ACHN (cell line): ENCODE results near the gene VPS72.
"Not testable (repeated sequence)": the region's sequence is repeated elsewhere in the genome, so short reads cannot be mapped to it uniquely, and the experiment has no call there.

Source experiments
- DNase-seq: peaks from one replicate; pipeline ENCODE4 v3.0.0-alpha.2; 2015
- in situ Hi-C: cut with HindIII; loops from 2 replicates; pipeline ENCODE4 v1.10.0; 2017; ENCODE audit warnings: low sequenced_read_pairs, low pct_ligation_motif_present, low pct_unique_long_range_greater_than_20kb

VPS72 gene

GRCh38 chr1:151193304-151193703 lies 3.3 kb upstream of the VPS72 start:
- in situ Hi-C loops: no loop called here
- DNase-seq: no peak

DNA sequence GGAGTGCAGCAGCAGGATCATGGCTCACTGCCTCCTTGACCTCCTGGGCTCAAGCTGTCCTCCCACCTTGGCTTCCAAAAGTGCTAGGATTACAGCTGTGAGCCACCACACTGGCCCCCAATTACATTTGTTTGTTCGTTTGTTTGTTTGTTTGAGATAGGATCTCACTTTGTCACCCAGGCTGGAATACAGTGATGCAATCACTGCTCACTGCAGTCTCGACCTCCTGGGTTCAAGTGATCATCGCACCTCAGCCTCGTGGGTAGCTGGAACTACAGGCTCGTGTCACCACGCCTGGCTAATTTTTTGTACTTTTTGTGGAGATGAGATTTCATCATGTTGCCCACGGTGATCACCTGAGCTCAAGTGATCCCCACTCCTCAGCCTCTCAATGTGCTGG lies 2.0 kb upstream of the VPS72 start:
- in situ Hi-C loops: no loop called here
- no peak for DNase-seq

GRCh38 chr1:151188667-151189066 lies 1.3 kb downstream of the VPS72 start:
- in situ Hi-C loops: not testable (repeated sequence)

GRCh38 chr1:151187205-151187604 lies 2.8 kb downstream of the VPS72 start:
- DNase-seq: no peak

More at GRCh38 chr1:151188667-151189066, 1.3 kb downstream of the VPS72 start:
- not testable (repeated sequence) for DNase-seq

DNA sequence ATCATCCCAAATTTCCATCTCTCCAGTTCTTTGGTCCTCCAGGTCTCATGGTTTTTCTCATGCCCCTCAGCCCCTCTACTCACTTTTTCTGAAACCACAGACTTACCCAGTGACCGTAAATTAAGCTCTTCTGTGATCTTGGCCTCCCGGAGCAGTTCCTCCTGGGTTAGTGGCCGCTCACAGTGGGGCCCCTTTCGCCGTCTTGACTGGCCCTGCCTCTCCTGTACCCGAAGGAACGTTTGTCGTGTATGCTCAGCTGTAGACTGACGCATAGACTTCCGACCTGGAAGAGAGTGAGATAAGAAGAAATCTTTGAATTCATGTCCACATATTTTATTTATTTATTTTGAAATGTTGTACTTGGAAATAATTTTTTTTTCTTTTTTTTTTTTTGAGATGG lies 5.8 kb downstream of the VPS72 start:
- no peak for DNase-seq
- in situ Hi-C loops: no loop called here

More at GRCh38 chr1:151187205-151187604, 2.8 kb downstream of the VPS72 start:
- in situ Hi-C loops: no loop called here

DNA sequence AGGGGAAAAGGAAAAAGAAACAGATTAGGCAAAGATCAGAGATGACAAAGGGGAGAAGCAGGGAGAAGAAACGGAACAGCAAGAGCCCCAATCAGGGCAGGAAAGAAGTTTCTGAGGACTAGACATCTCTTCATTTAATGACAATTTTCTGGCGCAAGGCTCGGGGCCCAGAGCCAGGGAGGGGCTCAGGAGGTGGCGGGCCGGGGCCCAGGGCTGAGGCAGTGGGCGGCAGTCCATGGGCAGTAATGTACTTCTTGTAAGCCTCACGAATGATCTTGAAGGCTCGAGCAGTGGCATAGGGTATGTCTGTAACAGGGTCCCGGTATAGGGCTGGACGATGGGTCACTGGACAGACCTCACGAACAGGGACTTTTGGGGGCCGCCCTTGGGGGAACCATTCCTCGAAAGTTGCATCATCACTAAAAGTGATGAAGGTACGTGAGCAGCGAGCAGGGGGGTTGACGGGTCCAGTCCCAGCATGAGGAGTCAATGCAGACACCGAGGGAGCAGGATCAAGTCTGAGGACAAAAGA lies 13.4 kb downstream of the VPS72 start:
- DNase-seq: no peak
- in situ Hi-C loops: no loop called here

- DNase-seq: peak; percentile 30
- in situ Hi-C loops: no loop called here
These were observed 14.1 kb downstream of the VPS72 start, which contains the start of gene TMOD4 for GRCh38 chr1:151175863-151176262. TMOD4 (minus strand) TSS chr1:151175981; CDS start chr1:151174875, 1,106 bp downstream.

GRCh38 chr1:151175041-151175741 lies 14.8 kb downstream of the VPS72 start:
- no peak for DNase-seq
- in situ Hi-C loops: no loop called here

DNA sequence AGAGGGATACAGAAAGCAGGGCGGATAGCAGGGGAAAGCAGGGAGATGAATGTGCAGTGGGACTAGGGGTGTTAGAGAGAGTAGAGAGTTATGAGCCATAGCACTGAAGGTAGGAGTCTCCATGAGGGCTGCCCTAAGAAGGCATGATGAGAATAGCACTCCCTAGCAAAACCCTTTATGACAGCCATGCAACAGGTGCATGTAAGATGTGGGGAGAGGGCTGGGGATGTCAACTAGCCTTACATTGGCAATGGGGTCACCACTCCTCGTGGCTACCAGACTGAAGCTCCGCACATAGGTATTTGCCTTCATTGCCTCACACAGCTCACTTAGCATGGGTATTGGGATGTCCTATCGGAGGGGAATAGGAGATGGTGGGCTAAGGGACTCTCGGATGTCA lies 18.8 kb downstream of the VPS72 start:
- no peak for DNase-seq
- in situ Hi-C loops: no loop called here

DNA sequence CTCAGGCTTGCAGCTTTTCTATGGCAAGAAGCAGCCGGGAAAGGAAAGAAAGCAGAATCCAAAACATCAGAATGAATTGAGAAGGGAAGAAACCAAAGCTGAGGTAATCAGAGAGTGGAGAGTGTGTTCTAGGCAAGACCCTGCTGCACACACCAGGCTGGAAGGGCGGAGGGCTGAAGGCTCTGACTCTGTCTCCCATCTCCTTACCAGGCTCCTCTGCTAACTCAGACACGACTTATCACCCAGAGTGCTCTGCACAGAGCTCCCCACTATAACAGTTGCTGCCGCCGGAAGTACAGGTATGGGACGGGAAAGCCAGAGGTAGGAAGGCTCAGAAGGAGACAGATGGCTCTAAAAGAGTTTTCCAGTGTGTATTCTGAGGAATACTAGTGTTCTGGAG lies 22.9 kb downstream of the VPS72 start:
- DNase-seq: no peak
- in situ Hi-C loops: no loop called here

DNA sequence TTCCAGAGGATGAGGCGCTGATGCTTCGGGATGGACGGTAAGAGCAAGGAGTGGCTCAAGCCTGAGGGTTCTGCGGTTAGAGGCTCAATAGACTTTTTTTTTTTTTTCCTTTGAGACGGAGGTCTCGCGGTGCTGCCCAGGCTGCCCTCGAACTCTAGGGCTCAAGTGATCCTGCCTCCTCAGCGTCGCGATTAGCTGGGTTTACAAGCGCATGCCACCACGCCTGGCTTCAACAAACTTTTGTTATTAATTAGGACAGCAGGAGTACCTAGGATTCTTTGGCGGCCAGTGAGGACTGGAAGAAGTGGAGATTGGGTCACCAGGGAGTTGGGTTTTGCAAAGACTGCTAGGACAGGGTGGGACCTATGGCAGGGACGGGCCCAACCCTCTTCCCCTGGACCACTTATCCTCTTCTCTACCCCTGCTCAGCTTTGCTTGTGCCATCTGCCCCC lies 23.5 kb downstream of the VPS72 start:
- in situ Hi-C loops: no loop called here
- DNase-seq: peak; percentile 86

DNA sequence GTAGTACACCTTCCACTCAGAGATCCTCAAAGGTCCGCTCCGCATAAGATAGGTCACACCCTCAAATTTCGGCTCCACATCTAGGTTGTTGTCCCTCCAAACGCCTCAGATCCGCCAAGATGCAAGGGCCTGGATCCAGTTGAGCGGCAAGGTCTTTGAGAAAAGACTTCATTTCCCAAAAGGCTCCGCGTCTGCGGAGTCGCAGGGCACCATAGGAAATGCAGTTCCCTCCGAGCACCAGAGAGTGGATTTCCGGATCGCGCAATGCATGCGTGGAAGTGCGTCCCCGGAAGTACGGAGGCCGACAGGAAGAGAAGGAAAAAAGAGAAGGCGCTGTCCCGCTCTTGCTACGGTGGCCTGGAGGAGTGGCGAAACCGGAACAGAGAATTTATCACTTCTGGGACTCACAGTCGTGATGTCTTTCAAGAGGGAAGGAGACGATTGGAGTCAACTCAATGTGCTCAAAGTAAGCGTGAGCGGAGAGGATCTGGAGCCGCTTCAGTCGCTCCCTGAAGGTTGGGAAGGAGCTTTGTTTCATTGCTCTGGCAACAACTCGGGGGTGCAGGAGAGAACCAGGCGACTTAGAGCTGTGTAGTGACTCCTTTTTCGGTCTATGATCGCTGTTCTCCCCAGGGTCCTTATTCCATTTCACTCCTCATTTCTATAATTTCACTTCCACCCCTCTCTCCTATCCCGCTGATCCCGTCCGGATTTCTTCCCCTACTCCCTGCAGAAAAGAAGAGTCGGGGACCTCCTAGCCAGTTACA lies 24.1 kb downstream of the VPS72 start, which contains the start of the genes LYSMD1 and SCNM1:
LYSMD1 (minus strand) TSS at position 165 of the 767 bp plus-strand sequence. CDS start 644 bp downstream, outside the sequence.
SCNM1 (plus strand) TSS at position 407 of the 767 bp plus-strand sequence; CDS start at position 416, 9 bp downstream.
- in situ Hi-C loops: no loop called here
- DNase-seq: peak; percentile 100

GRCh38 chr1:151165281-151165737 lies 24.7 kb downstream of the VPS72 start:
- in situ Hi-C loops: no loop called here
- peak; percentile 44 for DNase-seq

DNA sequence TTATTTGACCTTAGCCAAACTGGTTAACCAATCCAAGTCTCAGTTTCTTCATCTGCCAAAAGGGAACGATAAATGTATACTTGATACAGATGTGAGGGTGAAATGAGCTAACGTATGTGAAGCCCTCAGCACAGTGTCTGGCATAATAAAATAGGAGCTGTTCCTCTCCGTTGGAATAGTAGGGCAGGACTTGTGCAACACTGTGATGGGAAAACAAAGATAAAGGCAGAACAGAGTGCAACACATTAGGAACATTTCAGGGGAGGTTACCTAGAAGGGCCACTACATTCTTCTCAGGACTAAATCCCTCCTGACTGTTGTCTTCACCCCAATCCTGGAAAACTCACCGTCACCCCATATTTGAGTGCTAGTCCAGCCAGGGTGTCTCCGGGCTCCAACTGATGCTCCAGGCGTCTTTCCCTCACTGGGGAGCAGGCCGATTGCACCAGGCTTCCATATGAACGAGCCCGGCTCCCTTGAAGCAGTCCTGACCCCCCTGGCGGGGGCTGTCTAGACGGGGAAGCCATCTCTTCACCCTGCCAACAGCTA lies 25.2 kb downstream of the VPS72 start:
- DNase-seq: no peak
- in situ Hi-C loops: no loop called here

GRCh38 chr1:151159373-151159772 lies 30.6 kb downstream of the VPS72 start:
- no peak for DNase-seq
- in situ Hi-C loops: no loop called here

GRCh38 chr1:151158751-151159251 lies 31.2 kb downstream of the VPS72 start:
- in situ Hi-C loops: no loop called here
- DNase-seq: no peak

- DNase-seq: no peak
- in situ Hi-C loops: no loop called here
These were observed 31.7 kb downstream of the VPS72 start for GRCh38 chr1:151158326-151158725.

- in situ Hi-C loops: no loop called here
- DNase-seq: no peak
These were observed 32.9 kb downstream of the VPS72 start for GRCh38 chr1:151157067-151157531.

DNA sequence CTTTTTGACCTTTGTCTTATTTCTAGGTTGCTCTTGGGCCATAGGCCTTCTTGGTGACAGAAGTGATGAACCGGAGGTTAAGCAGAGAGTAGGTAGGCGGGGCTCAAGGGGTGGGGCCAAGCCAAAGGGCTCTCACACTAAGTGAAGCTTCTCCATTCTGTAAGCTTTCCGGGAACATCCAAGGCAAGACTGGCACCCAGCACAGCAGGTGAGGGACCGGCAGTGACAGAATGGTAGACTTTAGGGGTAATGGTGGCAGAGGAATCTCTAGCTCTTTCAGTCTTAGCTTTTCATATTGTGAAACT lies 33.5 kb downstream of the VPS72 start, which contains the start of gene TNFAIP8L2:
TNFAIP8L2 (plus strand) TSS at position 135 of the 305 bp plus-strand sequence. CDS start 2,049 bp downstream, outside the sequence.
- in situ Hi-C loops: no loop called here

More for the DNA sequence above, 33.5 kb downstream of the VPS72 start, which contains the start of gene TNFAIP8L2:
- DNase-seq: no peak
